Right lobe of liver (tissue), 4 donors: ENCODE results near the gene CEP43.

ENCODE experiments used
- POLR2A ChIP-seq: fragments of 450-650 bp; IDR thresholded peaks from one replicate; pipeline ENCODE4 v1.6.1; 2017; ENCODE audit warnings: antibody characterized with exemption, mild to moderate bottlenecking
- TF ChIP-seq, protein P1 (sequence below), 4 donors: fragments of 200-600 bp in 3 of 4; fragments of 450-650 bp in 1 of 4; IDR thresholded peaks; one replicate each; pipeline versions ENCODE4 v1.5.1 to v1.8.0; 2016 to 2022; ENCODE audit warnings: antibody characterized with exemption in 4 of 4, mild to moderate bottlenecking in 2 of 4
- donor health status: DM: no; HTN: no; CAD: no.
- donor health status: DM: no; HTN: no; CAD: no.
- donor health status: DM: no; HTN: yes; CAD: no.

DNA sequence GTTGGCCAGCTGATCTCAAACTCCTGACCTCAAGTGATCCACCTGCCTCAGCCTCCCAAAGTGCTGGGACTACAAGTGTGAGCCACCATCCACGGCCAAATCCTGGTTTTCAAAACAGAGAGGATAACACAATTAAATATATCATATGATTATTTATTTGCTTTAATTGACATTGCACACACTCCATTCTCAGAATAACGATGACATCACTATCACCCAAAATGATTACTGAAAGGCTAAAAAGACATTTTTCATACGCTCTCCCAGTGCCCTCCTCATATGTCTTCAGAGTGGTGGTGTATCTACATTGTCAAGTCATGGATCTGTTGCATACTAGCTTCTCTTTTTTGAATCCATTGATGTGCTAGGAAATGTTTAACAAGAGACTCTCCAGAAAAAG, 18.5 kb upstream of the CEP43 start:
- no peak for TF ChIP-seq POLR2A
- TF ChIP-seq, protein P1, sequence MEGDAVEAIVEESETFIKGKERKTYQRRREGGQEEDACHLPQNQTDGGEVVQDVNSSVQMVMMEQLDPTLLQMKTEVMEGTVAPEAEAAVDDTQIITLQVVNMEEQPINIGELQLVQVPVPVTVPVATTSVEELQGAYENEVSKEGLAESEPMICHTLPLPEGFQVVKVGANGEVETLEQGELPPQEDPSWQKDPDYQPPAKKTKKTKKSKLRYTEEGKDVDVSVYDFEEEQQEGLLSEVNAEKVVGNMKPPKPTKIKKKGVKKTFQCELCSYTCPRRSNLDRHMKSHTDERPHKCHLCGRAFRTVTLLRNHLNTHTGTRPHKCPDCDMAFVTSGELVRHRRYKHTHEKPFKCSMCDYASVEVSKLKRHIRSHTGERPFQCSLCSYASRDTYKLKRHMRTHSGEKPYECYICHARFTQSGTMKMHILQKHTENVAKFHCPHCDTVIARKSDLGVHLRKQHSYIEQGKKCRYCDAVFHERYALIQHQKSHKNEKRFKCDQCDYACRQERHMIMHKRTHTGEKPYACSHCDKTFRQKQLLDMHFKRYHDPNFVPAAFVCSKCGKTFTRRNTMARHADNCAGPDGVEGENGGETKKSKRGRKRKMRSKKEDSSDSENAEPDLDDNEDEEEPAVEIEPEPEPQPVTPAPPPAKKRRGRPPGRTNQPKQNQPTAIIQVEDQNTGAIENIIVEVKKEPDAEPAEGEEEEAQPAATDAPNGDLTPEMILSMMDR (IDR thresholded peaks at IDR 0.05) = no peak
